GM19438 (cell line): ENCODE measurements around the gene NAGA.
"Not testable (repeated sequence)": the region's sequence is repeated elsewhere in the genome, so short reads cannot be mapped to it uniquely, and the experiment has no call there.

Source experiments
- ATAC-seq: cut with Tn5 transposase; IDR thresholded peaks from one replicate; pipeline ENCODE4 v1.9.1; 2021; ENCODE audit warnings: low read depth; ENCODE audit not compliant: unreplicated experiment

NAGA gene

GRCh38 chr22:42070517-42071422, at the start of gene NAGA:
Gene NAGA (minus strand): TSS chr22:42070812. CDS start chr22:42070297, 515 bp downstream.
- ATAC-seq = peak; percentile 87

- no peak for ATAC-seq
Observed at GRCh38 chr22:42116848-42117424, 46.3 kb upstream of the NAGA start.

- ATAC-seq = not testable (repeated sequence)
Observed at GRCh38 chr22:42115420-42115830, 44.8 kb upstream of the NAGA start.

- ATAC-seq = no peak
Observed at GRCh38 chr22:42114721-42115120, 44.1 kb upstream of the NAGA start.

GRCh38 chr22:42112793-42113192, 42.2 kb upstream of the NAGA start:
- not testable (repeated sequence) for ATAC-seq

- no peak for ATAC-seq
Observed at GRCh38 chr22:42111798-42112197, 41.2 kb upstream of the NAGA start.

GRCh38 chr22:42108848-42109247, 38.2 kb upstream of the NAGA start:
- ATAC-seq = no peak

GRCh38 chr22:42104332-42104860, 33.8 kb upstream of the NAGA start:
- ATAC-seq = not testable (repeated sequence)

- ATAC-seq = no peak
Observed at GRCh38 chr22:42101199-42101598, 30.6 kb upstream of the NAGA start.

GRCh38 chr22:42091455-42091782, 20.8 kb upstream of the NAGA start:
- ATAC-seq = no peak

GRCh38 chr22:42090596-42091454, 20.2 kb upstream of the NAGA start, which contains the start of gene NDUFA6:
Gene NDUFA6 (minus strand): TSS chr22:42090772. CDS start chr22:42090744, 28 bp downstream.
- peak; percentile 92 for ATAC-seq

GRCh38 chr22:42086051-42086450, 15.4 kb upstream of the NAGA start:
- no peak for ATAC-seq

- ATAC-seq = no peak
Observed at GRCh38 chr22:42084874-42085273, 14.3 kb upstream of the NAGA start.

- no peak for ATAC-seq
Observed at GRCh38 chr22:42083119-42083518, 12.5 kb upstream of the NAGA start.

- ATAC-seq = no peak
Observed at GRCh38 chr22:42080287-42080686, 9.7 kb upstream of the NAGA start.

- ATAC-seq = peak; percentile 84
Observed at GRCh38 chr22:42079319-42080251, 9.0 kb upstream of the NAGA start, which contains the start of gene SMDT1. Gene SMDT1 (plus strand): TSS chr22:42079700. CDS start chr22:42079769, 69 bp downstream.

- ATAC-seq = no peak
Observed at GRCh38 chr22:42078469-42079318, 8.1 kb upstream of the NAGA start.

GRCh38 chr22:42077486-42078125, 7.0 kb upstream of the NAGA start:
- ATAC-seq = no peak
